GM19452 (cell line): ENCODE data around the gene CRYBA2.

ENCODE experiments used
- ATAC-seq: cut with Tn5 transposase; IDR thresholded peaks from one replicate; pipeline ENCODE4 v1.9.1; 2021; ENCODE audit not compliant: unreplicated experiment

Gene CRYBA2

DNA sequence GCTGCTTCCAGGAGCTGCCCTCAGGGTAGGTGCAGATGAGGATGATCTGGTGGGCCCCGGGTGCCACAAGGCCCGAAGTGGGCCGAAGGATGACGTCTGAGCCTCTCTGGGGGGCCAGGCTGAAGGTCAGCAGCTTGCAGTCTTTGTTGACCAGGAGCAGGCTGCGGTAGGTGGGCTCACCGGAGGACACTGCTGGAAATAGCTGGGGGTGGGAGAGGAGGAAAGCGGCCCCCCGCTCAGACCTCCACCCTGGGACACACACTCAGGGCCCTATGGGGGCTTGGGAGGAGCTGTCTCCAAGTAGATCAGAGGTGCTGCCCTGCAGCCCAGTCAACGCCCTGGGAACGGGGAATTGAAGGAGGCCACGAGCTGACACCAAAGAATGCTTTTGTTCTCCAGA, 30.8 kb upstream of the CRYBA2 start:
- no peak for ATAC-seq

DNA sequence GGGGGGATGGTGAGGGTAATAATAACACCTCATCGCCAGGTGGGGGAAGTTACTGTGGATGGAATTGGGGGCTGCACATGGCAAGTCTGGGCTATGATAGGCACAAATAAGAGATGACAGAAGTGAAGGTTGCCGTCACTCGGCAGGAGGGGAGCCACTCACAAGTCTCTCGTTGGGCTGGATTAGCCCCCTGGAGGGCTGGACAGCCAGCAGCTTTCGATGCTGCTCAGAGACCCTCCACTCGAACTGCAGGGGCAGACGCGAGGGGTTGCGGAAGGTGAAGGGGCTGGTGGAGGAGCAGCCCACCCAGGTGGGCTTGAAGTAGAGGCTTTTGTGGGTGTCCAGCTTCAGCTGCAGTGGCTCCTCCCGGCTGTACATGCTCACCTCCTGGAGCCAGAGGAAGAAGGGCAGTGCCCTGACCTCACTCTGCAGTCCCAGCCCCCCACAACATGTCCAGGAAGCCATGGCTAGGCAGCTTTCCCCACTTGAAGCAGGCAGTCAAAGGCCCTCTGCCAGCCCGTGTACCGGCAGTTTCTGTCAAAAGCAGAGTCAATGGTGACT, 29.9 kb upstream of the CRYBA2 start:
- ATAC-seq: no peak

GRCh38 chr2:219022616-219023015, 29.4 kb upstream of the CRYBA2 start:
- no peak for ATAC-seq

- ATAC-seq: no peak
Measured at GRCh38 chr2:219022041-219022440, 28.8 kb upstream of the CRYBA2 start.

DNA sequence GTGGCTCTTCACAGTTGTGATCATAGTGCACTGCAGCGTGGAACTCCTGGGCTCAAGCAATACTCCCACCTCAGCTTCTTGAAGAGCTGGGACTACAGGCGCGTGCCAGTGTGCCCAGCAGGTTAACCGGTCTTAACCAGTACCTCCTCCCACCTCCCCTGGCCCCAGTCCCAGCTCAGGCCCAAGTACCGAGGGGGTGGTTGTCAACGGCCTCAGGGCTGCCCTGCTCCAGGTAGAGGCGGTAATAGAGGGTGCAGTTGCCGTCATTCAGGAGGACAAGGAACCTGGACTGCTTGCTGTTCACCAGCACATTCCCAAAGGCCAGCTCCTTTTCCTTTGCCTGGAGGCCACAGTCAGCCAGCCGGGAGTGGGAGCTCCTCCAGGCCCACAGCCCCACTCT, 28.4 kb upstream of the CRYBA2 start:
- no peak for ATAC-seq

DNA sequence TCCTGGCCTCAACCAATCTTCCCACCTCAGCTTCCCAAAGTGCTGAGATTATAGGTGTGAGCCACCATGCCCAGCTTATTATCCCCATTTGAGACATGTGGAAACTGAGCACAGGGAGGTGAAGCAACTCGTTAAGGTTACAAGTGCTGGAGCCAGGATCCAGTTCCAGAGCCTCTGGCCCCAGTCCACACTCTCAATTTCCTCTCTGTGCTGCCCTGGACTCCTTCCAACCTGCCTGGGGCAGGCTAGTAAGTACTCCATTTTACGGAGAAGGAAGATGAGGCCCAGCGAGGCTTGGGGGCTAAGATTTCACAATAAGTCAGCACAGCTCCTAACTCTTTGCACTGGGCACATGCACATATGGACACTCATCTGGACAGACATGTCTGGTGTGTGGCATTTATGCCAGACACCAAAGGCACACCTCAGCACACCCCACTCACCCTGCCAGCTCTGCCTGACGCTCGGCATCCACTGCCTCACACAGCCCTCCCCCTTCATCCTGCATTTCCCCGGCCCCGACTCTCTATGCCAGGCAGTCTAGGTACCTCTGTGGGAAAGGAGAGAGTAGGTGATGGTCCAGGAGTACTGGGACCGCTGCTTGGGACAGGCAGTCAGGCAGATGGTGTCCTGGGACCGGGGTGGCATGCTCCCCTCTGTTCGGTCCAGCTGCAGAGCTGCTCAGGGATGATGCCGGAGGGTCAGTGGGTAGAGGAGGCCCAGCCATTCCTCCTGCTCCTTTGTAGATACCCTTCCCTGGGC, 27.6 kb upstream of the CRYBA2 start:
- ATAC-seq: no peak

- ATAC-seq: no peak
Measured at GRCh38 chr2:219019436-219019835, 26.2 kb upstream of the CRYBA2 start.

DNA sequence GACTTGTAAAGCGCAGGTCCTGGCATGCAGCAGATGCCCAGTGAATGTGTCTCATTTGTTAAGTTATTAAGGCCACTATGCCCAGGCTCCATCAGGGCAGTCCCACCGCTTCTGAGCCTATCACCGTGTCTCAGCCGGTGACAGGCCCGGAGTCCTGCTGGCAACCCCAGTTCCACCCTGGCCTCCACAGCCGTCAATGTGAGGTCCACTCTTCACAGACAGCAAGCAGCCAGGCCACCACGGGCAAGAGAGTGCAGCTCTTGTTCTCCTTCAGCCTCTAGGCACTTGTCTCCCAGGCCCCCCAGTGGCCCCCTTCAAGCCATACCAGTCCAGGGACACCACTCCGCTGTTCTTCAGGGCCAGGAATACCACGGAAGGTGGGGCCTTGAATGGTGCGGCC, 25.5 kb upstream of the CRYBA2 start:
- no peak for ATAC-seq

DNA sequence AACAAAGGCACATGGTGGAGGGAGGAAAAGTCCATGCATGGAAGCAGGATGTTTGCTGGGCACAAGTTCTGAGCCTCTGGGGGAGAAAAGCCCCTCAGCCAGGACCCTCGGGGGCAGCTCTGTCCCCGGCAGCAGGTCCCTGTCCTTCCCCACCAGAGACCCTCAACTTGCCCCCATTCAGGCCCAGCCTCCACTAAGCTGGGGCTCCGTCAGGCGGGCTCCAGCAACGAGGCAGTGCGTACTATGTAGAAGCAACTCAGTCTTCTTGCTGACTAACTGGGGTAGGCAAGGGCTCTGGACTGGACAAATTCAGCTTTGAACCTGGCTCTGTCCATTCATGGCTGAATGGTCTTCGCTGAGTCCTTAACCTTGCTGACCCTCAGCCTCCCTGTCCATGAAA, 25.1 kb upstream of the CRYBA2 start:
- no peak for ATAC-seq

DNA sequence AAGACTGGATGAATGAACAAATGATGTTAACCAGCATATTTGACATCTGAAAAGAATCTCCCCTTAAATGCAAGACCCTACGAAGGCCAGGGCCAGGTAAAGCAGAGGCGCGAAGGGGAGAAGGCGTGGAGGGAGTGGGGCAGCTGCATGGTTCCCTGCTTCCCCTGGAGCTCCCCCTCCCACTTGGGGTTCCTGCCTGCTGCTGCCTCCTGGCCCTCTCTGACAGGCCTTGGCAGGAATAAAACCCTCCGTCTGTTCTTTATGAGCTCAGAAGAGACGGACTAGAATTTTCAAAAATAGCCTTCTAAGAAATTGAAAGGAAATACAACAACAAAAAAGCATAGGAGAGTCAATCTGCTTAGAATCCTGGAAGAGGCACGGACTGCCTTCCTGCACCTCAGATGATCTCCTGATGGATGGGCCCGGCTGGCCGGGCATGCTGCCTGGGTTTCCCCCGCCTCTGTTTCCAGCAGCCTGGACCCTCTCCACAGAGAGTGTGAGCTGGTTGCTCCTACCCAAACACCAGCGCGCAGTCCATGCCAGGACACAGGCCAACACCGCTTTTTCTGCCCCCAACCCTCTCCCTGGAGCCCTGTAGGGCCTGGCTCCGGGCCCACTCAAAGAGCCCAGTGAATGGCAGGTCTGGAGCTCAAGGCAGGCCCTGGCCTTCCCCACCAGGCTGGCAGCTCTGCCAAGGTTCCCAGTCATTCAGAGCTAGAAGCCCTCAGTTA, 24.1 kb upstream of the CRYBA2 start:
- no peak for ATAC-seq

DNA sequence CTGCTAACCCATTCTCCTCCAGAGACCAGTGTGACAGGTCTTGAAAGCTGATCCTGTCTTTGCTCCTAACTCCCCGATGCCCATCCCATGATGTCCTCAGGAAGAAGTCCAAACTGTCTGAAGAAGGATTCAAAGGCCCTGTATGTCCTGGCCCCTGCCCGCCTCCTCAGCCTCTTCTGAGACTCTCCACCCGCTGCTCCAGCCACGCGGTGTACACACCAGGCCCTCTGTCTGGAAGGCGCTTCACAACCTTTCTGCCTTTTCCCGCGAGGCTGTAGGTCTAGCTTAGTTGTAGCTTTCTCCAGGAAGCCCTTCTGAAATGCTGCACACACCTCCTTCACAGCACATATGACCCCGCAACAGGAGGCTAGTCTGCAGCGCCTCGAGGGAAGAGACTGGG, 23.5 kb upstream of the CRYBA2 start:
- no peak for ATAC-seq

- no peak for ATAC-seq
Measured at GRCh38 chr2:219010873-219011272, 17.7 kb upstream of the CRYBA2 start.

DNA sequence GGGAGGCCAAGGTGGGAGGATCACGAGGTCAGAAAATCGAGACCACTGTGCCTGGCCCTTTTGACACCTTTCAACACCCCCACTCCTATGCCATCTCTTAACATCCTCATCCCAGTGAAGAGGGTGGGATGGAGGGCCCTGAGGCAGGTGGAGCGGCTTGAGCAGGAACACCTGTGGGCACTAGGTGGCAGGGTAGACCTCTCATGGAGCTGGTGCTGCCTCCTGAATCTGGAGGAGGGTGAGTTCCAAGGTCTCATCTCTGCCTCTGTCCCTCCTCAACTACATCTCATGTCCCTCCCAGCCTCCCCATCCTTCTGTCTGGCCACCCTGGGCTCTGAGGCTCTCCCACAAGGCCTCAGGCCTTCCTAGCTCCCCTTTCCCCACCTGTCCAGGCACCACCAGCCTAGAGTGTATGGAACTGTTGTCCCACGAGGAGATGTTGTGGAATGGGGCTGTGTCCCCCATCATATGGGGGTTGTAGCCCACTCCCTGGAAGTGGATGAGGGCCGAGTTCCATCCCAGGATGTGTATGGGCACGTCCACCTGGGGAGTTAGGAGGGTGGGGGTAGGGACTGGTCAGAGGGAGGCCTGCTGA, 17.0 kb upstream of the CRYBA2 start:
- ATAC-seq: no peak

DNA sequence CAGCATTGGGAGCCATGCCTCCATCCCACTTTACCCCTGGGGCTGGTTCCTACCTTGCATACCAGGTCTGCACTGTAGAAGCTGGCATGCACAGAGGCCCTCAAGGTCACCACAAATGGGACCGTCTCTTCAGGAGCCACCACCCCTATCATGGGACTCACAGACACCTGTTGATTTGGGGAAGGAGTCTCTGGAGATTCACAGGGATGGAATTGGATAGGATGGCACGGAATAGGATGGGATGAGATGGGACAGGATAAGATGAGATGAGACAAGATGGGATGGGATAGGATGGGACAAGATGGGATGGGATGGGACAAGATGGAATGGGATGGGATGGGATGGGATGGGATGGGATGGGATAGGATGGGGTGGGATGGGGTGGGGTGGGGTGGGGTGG, 16.1 kb upstream of the CRYBA2 start:
- no peak for ATAC-seq

- ATAC-seq: no peak
Measured at GRCh38 chr2:219003979-219004378, 10.8 kb upstream of the CRYBA2 start.

DNA sequence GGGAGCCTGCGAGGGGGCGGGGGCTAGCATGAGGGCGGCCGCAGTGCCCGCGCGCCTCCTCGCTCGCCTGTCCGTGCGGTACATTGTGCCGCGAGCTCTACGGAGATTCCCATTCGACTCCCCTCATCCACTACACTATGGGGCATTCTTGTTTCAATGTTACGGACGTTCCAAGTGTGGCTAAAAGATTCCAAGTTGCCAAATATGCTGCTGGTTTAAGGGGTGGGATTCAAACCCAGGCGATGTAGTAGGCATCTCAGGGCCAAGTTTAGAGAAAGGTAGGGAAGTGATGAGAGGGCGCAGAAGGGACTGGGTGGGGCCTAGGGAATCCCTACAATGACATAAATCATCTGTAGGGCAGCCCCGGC, 10.0 kb upstream of the CRYBA2 start:
- no peak for ATAC-seq

DNA sequence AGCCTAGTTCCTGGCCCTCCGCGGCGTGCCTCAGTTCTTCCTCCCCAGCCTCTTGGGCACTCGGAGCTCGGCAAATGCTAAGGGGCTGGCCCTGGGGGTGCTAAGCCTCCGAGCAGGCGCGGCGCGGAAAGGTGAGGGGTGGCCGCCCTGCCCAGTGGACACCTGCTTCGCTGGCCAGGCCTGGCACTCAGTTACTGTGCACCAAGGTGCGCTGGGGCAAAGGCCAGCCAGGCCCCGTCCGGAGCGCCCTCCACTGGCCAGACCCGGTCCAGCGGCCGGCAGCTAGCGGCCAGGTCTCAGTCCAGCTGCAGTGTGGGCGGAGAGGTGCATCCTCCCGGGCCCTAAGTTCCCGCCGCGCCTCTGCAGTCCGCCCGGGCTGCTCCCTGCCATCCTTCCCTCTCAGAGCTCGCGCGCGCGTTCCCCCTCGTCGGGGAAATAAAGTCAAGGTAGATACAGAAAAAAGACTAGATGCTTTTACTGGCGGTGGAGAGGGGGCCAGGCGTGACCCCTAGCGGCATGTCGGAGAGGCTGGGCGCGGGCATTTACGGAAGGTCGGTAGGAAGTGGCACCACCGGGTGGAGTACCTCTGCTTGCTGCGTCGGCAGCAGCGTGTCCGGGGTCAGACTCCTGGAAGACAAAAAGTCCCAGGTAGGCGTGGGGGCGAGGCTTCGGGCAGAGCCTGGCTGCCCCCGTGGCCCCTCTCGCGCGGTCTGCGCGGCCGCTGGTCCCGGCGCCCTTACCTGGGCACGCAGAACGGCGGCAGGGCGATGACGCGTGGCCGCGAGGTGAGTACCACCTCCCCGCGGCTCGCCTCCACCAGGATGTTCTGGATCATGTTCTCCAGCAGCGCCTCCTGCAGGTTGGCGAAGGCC, 9.4 kb upstream of the CRYBA2 start:
- no peak for ATAC-seq

DNA sequence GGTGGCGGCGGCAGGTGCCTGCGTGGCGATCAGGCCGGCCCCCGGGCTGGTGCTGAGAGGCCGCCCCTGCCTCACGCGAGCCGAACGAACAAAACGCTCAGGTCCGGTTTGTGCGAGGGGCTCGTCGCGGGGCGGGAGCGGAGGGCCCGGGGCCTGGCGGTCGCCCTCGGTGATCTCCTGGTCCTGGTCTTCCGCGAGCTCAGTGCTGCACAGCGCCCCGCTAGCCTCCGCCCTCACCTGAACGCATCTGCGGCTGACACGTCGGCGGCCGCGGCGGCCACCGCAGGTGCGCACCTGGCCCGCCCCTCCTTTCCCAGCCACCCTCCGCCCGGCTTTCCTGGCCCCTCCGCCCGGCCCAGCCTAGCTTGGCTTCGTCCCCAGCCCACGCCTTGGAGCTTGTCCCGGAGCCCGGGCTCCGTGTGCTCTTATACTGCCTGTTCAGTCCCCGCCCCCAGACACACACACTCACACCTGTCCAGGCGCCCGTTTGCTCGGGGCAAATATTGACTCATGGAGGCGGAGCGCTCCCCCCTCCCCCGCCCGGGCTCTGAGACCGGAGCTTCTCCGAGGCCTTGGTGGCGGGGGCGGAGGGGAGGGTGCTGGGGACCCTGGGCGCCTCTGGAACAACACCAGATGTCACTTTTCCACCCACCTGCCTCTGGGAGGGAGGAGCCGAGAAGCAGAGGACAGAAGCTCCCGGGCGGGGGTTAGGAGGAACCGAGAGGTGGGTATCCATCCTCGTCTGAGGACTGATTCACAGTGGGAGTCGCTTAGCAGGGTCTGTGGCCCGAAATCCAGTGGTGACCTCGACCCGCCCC, 8.6 kb upstream of the CRYBA2 start:
- ATAC-seq: no peak

DNA sequence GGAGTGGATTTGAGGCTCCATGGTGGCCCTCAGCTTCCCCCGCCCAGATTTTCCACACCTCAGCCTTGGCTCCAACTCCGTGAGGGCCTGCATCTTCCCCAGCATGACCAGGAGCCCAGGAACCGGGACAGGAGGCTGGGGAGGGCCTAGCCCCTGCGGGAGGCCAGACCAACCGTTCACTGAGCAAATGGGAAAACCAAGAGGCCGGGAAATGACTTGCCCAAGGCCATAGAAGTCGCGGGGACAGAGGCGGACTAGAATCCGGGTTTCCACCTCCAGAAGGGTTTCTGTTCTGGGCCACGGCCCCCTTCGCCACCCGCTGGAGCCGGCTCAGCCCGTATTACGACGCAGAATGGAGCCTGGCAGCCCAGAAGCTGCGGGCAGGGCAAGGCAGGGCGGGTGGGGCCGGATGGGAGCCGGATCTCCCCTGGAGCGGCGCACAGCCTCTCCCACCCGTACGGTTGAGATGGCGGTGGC, 7.9 kb upstream of the CRYBA2 start:
- no peak for ATAC-seq

GRCh38 chr2:219000569-219000960, 7.3 kb upstream of the CRYBA2 start:
- no peak for ATAC-seq
